GM12873 (cell line): ENCODE data around the gene MTMR3.

Experiments
- CTCF ChIP-seq: IDR thresholded peaks from 2 replicates; pipeline ENCODE4 v1.5.1; 2012; ENCODE audit warnings: low read depth, mild to moderate bottlenecking, moderate library complexity, low read length, control low read depth; ENCODE audit not compliant: insufficient read depth; ENCODE audit errors: missing control alignments

The MTMR3 gene

GRCh38 chr22:30041475-30041874 lies 158.5 kb downstream of the MTMR3 start:
- no peak for TF ChIP-seq CTCF

GRCh38 chr22:30041881-30042280 lies 158.9 kb downstream of the MTMR3 start:
- no peak for TF ChIP-seq CTCF

- no peak for TF ChIP-seq CTCF
Measured at GRCh38 chr22:30043161-30043560, 160.2 kb downstream of the MTMR3 start.

- no peak for TF ChIP-seq CTCF
Measured at GRCh38 chr22:30044369-30044768, 161.4 kb downstream of the MTMR3 start.

- TF ChIP-seq CTCF: no peak
Measured at GRCh38 chr22:30044881-30045493, 162.0 kb downstream of the MTMR3 start.

- no peak for TF ChIP-seq CTCF
Measured at GRCh38 chr22:30045494-30045887, 162.5 kb downstream of the MTMR3 start.

GRCh38 chr22:30045901-30046715 lies 163.1 kb downstream of the MTMR3 start:
- TF ChIP-seq CTCF: no peak
